HG03175 (cell line): ENCODE data around the gene HS6ST3.
A peak's percentile ranks its signal among the peaks of the same experiment; 100 is the strongest.

Experiments
- ATAC-seq: cut with Tn5 transposase; IDR thresholded peaks from one replicate; pipeline ENCODE4 v1.9.1; 2021; ENCODE audit warnings: mild to moderate bottlenecking, moderate library complexity; ENCODE audit not compliant: unreplicated experiment

HS6ST3 gene

DNA sequence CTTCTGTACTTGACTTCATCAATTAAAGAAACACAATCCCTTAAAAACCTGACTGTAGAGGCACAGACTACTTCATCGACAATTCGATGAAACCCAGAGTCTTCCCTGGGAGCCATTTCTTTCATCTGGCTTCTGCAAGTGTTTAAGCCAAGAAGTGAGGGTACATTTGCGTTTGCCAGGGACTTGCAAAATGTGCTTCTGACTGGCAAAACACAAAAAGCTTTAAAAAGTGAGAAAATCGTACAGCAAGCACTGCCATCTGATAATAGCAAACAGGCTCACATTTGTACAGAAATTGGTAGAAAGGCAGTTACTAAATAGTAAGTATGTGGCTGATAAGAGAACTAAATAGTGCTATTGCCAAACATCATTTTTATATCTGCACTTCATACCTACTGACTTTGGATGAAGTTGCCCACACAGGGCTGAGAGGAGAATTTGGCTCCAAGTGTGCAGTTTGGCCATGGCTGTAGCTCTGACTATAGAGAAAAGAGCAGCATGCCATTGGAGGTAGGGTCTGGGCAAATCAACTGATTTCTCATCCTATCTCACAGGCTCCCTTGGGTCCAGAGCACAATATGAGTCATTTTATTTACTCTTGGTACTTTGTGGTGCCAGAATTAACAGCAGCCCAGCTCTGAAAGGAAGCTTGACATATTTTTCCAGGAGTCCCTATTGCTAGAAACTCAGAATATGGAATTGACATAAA lies 546.2 kb downstream of the HS6ST3 start:
- no peak for ATAC-seq

DNA sequence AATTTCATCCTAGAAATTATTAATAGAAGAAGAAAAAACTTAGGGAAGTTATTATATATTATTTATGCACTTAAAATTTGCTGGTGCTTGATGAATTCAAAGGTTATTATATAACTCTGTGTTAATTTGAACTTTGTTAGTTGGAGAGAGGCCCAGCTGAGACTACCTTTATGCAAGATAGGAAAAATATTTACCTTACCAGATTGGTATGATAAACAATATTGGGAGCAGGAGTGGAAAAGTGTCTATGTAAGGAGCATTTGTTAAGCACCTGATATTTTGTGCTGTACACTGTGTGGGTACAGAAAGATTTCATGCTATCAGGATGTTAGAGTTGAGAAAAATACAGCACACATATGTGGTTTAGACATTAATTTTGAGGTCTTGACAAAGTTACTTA lies 547.1 kb downstream of the HS6ST3 start:
- ATAC-seq, result no peak

DNA sequence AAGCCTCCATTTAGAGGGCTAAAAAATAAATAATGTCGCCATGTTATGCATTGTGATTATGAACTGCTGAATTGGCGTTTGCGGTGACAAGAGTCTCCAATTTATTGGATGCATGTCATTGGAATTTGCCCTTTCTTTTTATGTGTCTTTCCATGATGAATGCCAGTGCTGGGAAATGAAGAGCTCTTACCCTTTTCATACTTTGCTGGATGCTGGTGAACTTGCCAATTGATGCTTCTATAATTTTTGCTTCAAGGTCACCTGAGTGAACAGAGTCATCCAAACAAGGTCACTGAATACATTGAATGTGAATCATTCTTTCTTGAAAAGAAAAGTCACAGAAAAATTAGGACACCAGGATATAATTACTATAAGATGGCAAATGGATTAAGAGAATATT lies 556.2 kb downstream of the HS6ST3 start:
- no peak for ATAC-seq

DNA sequence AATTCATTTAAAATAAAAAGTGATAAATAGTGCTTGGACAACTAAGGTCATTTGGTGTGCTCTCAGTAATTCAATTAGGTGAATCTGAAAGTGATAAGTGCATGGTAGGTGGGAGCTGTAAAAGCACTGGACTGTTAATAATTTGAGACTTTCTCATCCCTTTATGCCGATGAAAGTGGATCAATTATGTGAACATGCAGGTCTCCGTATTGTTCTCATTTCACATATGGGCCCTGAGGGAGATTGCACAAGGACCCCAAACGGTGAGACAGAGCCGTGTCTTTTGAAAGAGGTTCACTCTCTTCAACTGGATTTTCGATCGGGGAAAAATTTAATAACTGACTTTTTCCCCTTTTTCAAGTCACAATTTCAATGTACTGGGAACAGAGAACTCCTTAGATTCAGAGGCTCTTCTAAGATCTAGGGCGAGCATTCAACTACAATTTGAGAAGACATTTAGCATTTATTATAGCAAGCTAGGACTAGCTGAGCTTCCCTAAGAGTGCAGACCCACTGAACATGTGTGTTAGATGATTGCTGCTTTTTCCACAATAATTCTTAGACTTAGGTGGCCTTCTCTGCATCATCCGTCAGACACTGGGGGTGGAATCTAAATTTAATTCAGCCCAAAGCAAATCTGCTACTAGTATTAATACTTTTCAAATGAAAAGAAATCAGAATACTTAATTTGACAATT lies 556.8 kb downstream of the HS6ST3 start:
- ATAC-seq, result no peak

DNA sequence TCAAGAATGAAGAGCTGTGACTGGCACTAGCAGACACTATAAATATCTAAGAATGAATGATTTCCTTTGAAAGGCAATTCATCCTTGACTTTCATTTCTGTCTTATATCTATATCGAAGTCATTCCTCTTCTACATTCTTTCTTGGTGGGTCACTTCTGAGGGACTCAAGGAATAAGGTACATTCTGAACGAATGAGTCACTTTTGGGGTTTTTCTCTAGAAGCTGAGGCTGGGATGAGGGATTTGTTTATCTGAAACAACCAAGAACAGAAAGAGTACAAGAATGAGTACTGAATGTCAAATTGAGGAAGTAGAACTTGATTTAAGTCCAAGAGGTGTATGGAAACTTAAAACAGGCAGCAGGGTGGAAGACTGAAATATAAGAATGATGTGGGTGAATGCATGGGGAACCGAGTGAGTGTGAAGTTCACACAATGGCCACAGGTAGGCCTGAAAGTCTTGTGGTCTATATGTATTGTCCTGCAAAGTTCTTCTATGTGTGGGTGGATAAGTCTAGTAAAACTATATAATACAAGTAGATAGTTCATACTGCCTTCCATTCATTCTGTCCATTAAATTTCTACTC lies 560.5 kb downstream of the HS6ST3 start:
- ATAC-seq, result peak; percentile 89

DNA sequence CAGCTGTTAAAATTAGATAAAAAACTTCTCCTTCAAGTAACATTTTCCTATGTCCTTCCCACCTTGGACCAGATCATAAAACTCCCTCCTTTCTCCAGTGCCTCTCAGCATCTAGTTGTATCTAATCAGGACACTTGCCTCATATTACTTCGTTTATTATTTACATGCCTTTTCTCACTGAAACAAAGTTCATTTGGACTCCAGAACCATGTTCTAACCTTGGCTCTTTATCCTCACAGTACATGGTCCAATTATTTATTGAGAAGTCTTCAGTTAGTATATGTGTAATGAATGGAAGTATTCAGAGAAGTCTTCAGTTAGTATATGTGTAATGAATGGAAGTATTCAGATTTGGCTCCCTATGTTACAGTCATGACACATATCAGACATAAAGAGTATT lies 561.7 kb downstream of the HS6ST3 start:
- ATAC-seq, result no peak

DNA sequence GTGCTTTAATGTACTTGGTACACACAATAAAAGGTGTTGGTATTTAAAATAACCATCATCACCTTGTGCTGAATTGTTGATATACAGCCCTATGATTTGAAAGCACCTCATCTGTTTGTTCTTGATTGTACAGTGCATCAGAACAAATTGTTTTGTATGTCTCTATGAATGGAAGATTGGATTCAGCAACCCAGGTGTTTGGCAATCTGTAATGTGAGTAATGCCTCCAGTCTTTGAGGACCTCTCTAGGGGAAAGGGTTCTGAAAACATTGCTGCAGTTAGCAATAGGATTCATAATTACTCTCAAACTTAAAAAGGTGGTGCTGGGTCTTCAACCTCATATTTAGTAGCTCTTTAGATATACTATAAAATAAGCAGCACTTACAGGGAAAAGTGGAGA lies 562.6 kb downstream of the HS6ST3 start:
- ATAC-seq, result no peak

DNA sequence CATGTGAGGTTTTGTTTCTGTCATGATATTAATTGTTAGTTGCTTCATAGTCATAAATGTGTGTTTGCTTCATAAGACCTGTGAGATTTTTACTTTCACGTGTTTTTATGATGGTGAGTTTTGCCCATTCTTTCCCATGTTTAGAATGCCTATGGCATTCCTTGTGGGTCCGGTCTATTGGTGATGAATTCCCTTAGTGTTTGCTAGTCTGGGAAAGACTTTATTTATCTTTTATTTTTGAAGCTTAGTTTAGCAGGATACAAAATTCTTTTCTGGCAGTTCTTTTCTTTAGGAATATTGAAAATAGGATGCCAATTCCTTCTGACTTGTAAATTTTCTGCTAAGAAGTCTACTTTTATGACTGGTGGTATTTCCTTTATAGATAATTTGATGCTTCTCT lies 571.7 kb downstream of the HS6ST3 start:
- ATAC-seq, result no peak

DNA sequence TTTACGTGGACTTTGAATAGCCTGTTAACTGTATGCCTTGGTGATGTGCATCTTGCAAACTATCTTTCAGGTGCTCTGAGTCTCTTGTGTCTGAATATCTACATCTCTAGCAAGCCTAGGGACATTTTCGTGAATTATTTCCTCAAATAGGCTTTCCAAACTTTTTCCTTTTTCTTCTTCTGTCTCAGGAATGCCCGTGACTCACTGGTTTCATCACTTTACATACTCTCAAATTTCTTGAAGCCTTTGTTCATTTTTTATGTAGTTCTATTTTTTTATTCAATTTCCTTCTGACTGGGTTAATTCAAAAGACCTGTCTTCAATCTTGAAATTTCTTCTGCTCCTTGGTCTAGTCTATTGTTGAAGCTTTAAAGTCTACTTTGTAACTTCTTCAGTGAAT lies 572.1 kb downstream of the HS6ST3 start:
- ATAC-seq, result no peak

DNA sequence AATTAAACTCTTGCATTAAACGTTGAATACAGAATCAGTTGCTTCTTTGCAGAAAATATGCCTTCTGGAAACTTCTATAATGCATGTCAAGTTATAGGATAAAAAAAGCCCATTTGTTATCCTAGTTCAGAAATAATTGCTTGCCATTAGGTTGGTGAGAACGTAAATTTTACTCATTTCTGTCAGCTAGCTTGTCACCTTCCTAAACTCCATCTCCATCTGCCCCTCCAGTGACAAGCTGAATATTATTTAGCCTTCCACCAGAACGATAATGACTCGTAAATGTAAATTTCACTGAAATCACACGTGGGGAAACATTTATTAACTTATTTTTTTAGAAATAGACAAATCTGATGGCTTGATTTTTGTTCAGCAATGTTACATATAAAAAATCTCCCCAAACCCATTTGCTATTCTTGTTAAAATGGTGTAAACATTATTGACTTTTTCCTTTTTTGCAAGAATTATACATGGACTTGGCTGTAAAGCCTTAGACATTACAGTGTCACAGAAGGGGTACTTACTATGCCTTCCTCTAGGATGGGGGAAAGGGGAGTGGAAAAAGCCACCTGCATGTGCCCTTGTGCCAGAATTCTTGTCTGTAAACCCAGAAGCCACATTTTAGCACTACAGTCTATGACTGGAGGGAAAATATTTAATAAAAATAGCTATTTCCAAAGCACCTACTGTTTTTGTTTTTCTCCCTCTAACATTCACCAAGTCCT lies 577.5 kb downstream of the HS6ST3 start:
- no peak for ATAC-seq

DNA sequence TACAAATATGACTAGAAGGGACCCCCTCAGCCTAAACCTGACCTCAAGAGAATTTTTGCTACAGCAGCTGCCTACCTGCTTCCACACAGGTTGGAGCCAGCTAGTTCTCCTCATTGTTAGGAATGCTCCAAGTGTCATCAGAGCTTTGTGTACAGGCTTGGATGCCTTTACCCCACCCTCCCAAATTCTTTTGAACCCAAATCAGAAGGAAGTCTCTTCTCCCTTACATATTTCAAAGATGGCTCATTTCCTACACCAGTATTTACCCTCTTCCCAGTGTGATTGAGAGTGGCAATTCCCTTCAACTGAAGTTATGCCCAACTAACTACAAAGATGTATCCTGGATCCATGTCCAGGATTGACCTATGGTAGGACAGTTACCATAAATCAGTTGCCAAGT lies 581.2 kb downstream of the HS6ST3 start:
- no peak for ATAC-seq

DNA sequence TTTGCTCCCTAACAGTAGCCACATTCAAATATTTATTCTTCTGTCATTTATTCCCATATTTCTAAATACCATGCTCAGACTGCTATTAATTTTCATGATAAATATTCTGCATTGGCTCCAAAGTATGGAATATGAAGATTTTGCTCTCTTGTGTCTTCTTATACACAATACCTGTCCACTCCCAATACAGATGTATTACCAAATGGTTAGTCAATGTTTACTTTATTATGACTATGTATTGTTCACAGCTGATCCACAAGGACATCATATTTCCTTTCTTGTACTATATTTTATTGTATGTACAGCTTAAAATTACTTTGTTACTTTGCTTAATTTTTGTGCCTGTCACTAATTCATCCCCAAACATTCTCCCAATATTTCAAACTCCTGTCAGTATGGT lies 582.1 kb downstream of the HS6ST3 start:
- no peak for ATAC-seq

DNA sequence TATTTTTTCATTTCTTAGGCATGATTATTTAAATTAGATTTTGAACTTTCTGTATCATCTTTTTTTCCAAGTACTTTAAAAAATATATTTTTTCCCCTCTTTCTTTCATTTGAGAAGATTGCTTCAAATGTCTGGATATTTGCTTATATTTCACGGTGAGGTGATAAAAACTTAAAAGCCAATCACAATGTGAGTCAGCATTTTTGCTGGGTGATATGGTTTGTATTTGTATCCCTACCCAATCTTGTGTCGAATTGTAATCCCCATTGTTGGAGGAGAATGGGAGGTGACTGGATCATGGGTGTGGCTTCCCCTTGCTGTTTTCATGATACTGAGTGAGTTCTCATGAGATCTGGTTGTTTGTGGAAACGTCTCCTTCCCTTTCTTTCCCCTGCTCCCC lies 583.9 kb downstream of the HS6ST3 start:
- ATAC-seq, result no peak

DNA sequence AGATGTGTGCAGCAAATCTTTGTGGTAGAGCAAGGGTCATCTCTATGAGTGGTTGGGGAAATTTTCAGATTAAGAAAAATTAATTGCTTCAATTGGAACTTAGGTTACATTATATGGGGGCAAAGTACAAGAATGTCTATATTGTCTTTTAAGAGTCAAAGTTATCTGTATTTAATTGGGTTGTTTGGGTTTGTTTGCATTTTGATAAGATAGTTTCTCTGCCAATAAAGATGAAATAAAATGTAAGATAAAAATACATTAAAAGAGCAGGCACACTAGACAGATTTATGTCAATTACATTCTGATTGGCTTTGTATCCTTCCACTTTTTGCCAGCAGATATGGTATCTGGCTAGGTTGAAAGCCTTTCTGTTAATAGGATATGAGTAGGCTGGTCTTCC lies 587.1 kb downstream of the HS6ST3 start:
- no peak for ATAC-seq

DNA sequence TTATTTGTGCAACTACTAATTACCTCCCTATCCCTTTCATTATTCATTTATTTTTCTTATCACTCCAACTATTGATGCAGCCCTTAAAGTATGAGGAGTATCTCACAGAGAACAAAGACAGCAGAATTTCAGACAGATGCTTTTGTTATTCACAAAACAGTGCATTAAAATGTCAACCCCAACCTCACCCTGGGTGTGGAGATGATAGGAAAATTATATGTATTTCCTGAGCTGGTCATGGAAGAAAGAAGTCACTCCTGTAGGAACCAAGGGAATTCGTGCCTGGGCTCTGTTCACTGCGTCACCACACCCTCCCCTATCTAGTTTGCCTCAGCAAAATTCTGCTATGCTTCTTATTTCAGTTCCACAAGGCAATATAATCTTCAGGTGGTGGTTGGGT lies 588.9 kb downstream of the HS6ST3 start:
- no peak for ATAC-seq

DNA sequence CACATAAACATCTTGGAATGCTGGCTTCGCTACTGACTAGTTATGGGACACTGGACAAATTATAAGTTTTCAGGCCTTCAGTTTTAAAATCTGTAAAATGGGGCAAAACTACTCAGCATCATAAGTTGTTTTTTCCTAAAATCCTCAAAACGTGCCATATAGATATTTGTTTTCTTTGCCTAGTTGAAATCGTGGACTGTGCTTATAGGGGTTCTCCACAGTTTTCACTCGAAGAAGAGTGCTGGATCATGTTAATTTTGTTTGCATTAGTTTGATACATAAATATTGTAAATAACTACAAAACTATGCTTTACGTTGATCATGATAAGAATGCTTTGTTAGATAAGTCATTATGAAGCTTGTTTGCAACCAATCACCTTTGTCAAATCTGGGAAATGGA lies 591.0 kb downstream of the HS6ST3 start:
- ATAC-seq, result no peak

DNA sequence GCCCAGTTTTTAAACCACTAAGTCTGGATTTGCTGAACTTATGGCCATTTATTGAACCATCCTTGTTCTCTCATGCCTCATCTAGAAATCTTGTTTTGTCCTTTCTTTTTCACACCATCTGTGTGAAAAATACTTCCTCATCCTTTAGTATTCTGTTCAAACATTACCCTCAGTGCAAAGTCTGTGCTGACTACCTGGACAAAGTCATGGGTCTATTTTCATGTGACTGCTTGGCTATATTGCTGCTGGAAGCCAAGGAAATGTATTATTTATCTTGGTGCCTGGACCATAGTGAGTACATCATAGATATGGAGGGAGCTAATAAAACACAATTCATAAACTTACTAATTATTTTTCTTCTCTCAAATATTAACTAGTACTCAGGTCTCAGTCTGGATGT lies 591.9 kb downstream of the HS6ST3 start:
- ATAC-seq, result no peak

DNA sequence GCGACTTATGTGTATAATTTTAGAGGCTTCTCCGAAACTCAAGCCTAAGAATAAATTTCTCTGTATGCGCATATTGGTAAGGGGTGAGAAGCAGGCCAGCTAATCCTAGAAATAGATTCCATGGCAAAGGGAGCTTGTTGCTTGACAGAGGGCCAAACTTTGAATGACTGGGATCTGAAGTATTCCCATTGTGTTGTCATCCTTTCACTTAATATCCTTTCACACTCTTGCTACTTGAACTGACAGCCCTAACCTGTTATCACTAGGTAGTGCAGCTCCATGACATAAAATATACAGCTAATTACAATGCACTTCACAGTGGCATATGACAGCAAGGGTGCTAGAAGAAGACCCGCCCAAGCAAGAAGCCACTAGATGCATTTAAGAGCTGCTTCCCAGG lies 594.6 kb downstream of the HS6ST3 start:
- ATAC-seq, result no peak

DNA sequence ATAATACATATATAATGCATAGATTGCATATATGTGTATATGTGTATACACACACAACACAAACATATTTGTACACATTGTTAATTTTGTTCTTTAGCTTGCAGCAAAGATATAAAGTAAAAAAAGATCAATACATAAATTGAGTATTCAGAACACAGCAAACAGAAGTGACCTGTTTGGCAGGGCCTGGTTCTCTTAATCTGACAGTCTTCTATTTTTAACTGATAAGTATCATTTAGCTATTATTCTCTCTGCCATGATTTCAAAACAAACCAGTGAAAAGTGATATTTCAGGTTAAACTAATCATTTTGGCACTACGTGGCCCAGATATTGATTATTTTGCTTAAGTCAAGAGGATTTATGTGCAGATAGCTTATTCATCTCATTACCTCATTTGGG lies 595.0 kb downstream of the HS6ST3 start:
- no peak for ATAC-seq

DNA sequence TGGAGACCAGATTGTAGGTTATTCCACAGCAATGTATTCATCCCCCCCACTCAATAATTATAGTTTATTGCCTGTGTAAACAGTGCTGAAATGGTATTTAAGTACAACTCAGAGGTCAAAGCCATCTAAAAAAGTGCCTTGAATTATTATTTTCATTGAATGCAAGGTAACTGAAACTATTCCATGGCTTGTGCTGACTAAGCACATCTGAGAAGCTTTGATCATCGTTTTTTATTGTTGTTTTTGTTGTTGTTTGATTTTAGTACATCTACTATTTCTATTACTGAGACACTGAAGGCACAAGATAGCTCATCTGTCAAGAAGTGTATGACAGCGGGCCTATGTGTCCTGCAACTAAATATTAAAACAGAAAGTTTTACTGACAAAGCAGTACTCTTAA lies 596.4 kb downstream of the HS6ST3 start:
- ATAC-seq, result no peak

DNA sequence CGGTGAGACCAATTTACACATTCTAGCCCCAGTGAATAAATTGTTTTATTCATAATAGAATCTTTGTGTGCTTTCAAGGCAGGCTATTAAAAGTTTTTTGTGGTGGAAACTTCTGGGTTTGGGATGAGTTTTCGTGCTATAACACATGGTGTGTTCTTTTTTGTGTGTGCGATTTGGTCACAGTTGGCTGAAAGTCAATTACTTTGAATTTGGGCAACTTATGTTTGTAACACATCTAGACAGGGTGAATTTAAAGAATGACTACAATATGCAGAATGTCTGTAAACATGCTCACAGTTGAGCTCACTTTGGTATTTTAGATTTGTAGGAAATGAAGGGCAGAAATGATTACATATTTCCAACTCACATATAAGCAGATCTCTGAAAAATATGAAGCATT lies 597.3 kb downstream of the HS6ST3 start:
- ATAC-seq, result no peak

DNA sequence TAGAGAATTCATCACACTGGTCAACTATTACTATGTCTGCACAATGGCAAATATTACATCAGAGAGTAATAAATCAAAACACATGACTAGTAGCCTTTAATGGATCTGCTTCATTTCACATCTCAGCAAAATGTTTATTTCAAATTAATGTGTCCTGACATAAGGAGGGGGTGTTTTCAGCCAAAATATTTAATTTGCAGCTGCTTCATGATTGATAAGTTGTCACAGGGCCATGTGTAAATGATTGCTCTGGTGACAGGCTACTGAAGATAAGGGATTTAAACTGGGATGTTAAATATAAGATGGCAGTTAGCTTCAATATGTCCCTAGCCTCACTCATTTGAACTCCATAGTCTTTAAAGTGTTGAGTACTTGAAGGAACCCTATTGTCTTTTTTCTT lies 601.1 kb downstream of the HS6ST3 start:
- ATAC-seq, result no peak
